Measurements from ENCODE around the gene LFNG.

Gene LFNG, protein sequence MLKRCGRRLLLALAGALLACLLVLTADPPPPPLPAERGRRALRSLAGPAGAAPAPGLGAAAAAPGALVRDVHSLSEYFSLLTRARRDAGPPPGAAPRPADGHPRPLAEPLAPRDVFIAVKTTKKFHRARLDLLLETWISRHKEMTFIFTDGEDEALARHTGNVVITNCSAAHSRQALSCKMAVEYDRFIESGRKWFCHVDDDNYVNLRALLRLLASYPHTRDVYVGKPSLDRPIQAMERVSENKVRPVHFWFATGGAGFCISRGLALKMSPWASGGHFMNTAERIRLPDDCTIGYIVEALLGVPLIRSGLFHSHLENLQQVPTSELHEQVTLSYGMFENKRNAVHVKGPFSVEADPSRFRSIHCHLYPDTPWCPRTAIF

DNA sequence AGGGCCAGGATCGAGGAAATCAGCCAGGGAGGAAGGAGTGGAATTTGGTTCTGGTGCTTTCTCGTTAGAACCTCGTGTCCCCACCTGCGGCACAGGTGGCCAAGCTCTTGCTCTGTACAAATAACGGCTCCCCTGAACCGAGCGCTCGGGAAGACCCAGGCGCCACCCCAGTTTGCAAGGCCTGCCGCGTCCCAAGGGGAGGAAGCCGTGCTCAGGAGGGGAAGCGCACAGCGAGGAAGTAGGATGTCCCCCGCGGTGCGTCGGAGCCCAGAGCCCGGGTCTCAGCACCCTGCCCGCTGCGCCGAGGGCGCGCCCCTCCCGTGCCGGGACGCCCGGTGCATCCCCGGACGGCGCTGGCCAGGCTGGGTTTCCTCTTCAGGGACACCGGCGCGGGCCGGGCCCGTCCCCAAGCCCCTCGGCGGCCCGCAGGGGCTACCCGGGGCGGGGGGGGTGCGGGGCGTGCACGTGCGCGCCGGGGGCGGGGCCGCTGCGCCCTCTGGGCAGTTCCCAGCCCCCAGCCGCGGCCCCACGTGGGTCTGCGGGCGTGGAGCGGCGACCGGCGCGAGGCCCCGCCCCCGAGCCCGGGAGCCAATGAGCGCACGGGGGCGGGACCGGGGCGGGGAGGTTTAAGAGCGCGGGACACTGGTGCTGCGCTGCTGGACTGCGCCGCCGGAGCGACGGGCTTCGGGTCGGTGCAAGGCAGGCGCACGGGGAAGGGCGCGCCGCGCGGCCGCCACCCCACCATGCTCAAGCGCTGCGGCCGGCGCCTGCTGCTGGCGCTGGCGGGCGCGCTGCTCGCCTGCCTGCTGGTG, at the start of gene LFNG:
TSS of gene LFNG (plus strand) at position 656 of the 812 bp plus-strand sequence. CDS start at position 744, 88 bp downstream.
- FAIRE-seq, result no peak

DNA sequence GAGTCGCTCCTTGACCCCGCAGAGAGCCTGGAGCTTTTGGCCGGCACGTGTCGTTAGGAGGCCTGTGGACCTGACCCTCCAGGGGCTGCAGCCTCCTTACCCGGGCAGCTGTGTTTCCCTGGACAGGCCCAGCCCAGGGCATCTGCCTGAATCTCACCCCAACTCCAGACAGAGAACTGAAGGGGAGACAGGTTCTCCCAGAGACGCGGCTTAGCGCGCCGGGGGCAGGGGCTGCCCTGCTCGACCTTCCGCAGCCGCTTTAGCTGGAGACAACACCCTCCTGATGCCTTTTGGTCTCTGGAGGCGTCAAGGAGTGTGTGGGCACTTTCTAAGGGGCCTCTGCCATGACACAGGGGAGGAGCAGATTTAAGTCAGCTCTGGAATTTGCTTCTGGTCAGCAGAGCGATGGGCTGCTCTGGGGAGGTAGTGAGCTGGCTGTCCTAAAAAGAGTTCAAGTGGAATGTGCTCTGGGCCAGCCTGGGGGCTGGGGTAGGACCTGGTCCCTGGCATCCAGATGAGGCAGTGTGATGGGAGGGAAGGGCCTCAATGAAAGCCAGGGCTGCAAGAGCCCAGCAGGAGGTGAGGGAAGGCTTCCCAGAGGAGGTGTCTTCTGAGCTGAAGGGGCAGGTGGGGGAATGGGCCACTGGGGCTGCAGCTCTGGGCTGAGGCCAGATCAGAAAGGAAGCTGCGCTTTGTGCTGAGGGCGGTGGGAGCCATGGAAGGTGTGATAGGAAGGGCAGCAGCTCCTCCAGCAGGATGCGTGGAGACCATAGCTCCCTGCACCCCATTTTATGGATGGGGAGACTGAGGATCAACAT, 49.2 kb upstream of the LFNG start:
- FAIRE-seq, result no peak

DNA sequence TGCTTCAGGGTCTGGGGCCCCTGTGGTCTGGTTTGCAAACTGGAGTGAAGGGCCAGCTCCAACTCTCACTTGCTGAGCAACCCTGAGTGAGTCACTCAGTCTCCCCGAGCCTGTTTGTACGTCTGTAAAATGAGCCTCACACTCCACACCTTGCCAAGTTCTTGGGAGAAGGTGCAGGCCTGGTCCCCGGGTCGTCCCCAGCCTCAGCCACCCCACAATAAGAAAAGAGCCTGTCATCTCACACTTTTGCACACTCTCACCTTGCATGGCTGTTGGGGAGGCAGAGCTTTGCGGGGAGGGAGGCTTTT, 48.6 kb upstream of the LFNG start:
- no peak for FAIRE-seq

DNA sequence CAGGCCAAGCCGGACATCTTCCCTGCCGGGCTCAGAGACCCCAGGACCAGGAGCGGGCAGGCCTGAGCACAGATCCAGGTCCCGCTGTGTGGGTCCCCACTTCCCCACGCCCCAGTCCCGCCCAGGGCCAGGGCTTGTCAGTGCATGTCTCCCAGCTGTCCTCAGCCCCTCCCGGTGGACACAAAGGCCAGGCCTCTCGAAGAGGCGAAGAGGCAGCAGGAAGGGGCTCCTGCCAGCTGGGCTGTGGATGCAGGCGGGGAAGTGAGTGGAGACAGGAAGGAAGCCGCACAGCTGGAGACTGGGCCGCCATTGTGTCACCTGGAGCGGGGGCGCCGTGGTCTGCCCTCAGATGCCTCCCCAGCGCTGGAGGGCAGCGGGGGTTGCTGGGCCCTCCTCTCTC, 48.2 kb upstream of the LFNG start:
- no peak for FAIRE-seq

DNA sequence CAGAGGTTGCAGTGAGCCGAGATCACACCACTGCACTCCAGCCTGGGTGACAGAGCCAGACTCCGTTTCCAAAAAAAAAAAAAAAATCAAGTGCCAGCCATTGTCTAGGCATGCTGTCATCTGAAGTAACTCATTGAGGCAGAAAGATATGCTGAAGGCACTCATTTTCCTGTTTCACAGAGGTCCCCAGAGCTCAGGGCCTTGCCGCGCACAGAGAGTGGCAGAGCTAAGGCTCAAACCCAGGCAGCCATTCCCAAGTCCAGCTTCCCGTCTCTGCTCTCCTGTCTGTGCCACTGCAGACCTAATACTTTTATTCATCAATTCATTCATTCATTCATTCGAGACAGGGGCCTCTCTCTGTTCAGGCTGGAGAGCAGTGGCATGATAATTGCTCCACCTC, 46.8 kb upstream of the LFNG start:
- no peak for FAIRE-seq

DNA sequence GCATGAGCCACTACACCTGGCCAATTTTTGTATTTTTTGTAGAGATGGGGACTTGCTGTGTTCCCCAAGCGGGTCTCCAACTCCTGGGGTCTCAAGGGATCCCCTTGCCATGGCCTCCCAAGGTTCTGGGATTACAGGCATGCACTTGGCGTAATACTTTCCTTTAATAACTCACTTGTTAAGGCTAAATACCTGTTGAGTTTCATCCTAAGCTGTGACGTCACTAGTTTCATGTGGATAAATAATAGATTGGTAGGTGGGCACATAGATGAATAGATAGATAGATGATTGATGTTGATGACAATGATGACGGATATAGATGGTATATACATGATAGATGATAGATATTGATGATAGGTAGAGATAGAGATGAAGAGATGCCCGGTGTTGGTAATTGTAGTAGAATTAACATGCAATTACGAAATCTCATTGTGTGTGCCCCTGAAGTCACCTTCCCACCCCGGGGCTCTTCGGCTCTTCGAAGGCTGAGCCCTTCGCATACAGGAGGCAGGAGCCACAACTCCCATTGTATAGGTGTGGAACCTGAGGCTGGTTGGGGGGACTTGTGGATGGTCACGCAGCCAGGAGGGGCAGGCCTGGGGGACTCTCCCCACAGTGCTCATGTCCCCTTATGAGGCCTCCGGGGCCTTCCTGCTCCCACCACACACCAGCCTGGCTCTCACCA, 45.9 kb upstream of the LFNG start:
- no peak for FAIRE-seq

DNA sequence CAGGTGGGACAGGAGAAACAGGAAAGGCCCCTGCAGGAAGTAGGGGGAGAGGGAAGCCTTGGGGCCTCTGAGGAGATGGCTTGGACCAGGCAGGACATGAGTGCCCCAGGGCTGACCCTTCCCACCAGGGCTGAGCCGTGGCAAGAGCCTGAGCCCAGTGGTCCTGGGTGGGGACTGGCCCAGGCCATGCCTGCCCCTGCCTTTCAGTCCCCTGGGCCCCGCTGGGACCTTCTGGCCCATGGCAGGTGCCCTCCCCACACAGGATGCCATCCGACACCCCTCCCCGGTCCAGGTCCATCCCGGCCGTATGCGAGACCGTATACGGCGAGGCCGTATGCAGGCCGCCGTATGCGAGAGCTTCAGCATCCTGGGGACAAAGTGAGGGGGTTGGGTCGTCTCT, 45.4 kb upstream of the LFNG start:
- no peak for FAIRE-seq

DNA sequence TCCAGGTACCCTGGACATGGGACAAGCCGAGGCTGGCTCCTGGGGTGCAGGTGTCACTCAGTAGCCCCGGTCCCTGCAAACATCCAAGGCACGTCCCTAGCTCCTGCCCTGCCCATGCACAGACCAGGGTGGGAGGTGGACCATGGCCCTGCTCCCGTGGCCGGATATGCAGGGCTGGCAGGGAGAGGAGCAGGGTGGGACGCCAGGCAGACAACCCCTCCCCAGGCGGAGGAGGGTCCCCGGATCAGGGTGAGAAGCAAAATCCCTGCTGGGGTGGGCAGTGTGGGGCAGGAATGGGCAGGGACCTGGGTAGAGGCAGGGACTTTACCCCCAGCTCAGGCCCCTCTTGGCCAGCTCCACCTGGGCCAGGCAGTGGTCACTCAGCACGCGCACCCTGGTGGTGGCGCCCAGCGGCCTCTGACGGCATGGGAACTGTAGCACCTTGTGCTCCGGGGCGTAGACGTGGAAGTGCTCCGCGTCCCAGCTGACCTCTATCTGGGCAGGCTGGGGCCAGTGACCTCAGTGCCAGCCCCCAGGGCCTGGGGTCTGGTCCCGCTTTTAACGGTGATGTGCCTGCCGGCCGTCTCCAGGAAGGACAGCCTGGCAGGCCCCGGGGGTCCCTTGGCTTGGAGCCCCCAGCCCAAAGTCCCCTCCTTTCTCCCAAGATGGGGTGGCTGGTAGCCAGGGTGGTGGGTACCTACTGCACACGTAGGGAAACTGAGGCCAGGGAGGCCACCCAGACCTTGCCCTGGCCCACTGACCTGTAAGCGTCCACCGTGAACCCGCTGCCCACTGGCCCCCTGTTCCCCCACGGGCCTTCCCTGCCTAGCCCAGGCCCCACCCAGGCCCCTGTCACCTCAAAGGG, 44.5 kb upstream of the LFNG start:
- no peak for FAIRE-seq

DNA sequence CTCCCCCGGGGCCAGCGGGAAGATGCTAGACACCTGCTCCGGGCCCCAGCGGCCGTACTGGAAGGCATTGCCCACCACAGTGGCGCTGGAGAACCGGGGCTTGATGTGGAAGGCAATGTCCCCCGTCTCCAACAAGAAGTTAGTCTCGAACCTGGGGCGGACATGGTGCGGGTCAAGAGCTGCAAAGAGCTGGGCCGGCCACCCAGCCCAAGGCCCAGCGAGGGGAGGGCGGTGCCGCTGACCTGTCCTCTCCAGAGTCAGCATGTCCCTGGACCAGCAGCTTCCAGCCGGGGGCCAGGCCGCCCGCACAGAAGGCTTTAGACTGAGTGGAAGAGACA, 43.9 kb upstream of the LFNG start:
- no peak for FAIRE-seq

DNA sequence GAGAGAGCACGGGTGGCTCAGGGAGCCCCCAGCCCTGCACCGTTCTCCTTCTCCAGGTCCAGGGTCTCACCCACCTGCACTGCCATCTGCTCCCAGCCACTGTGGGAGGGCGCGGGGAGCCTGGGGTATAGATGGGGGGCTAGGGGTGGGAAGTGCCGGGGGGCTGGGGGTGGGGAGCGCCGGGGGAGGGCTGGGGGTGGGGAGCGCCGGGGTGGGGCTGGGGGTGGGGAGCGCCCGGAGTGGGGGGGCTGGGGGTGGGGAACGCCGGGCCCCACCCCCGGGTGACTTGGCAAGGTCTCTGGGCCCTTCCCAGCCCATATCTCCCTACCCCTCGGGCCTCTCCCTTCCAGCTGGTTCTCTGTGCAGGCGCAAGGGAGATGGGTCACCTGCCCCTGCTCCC, 43.3 kb upstream of the LFNG start, which contains the start of gene GRIFIN:
TSS of gene GRIFIN (minus strand) at position 101 of the 400 bp plus-strand sequence. CDS start at position 86, 15 bp downstream.
- no peak for FAIRE-seq

DNA sequence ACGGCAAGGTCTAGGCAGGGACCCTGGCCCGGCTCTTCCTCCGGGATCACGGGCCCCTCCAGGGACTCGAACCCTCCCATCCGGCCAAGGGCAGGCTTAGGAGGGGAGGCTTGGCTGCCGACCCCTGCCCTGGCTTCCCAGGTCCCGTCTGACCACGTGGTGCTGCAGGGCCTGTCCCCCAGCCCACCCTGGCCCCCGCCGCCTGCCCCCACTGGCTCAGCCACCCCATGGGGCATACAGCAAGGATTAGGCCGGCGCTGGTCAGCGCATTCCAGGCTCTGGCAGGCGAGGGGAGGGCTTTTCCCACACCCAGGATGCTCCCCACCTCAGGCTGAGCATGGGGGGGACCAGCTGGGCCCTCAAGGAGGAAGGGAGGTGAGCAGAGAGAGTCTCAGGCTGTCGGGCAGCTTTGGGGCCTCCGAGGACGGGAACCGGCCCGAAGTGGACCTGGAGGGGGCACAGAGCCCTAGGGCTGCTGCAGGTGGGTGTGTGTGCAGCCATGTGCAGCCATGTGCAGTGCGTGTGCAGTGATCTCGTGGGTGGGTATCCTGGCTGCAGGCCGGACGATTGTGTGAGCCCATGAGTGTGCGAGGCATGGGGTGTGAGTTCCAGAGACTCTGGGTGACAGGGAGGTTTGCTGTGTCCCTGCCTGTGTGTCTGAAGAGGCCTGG, 42.7 kb upstream of the LFNG start:
- no peak for FAIRE-seq

DNA sequence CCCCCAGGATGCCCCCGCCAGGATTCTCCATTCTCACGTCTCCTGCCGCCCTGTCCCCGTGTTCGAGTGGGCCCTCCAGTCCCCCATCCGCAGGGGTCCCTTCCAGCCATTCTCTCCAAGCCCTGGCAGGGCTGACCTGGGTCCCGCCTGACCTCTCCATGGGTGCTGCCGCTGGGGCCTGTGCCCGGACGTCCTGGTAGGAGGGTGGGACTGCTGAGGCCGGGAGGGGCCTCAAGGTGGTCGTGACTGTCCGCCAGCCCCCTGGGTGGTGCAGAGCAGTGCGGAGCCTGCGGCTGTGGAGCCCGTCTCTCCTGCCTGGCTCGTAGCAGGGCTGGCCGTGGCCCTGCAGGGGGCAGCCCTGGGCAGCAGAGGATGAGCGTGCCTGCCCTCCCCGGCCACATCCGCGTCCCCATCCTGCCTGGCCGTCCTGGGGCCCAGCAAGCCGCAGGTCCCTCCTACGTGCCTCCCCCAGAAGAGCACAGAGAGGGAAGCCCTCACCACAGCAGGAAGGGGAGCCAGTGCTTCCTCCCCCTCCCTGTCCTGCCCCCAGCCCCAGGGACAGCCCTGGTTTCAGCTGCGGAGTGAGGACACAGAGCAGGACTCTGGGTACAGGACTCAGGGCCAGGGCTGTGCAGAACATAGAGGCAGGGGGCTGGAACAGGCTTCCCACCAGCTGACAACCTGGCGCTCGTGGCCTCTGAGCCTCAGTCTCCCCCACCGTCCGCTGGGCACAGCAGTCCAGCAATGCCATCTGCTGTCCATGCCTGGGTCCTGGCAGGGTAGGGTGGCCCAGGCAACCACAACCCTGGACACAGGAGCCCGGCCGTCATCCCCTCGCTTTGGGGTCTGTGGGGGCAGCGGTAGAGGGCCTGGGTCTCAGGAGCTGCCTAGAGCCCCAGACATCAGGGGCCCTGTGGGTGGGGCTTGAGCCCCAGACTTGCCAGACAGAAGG, 41.9 kb upstream of the LFNG start:
- no peak for FAIRE-seq

DNA sequence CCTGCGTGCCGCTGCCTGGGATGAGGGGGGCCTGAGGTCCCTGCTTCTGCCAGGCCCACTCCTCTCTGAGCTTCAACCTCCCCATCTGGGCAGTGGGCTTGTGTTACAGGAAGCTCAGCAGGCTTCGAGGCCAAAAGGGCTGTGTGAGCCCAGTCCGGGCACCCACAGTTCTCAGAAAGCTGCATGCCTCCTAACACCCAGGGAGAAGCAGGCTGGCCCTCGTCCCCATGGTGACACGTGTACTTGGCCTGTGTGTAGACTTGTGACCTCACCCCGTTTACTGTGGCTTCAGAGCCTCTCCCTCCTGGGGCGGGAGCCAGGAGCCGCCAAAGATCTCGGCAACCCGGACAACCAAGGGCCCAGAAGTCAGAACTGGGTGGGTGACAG, 41.2 kb upstream of the LFNG start:
- no peak for FAIRE-seq

DNA sequence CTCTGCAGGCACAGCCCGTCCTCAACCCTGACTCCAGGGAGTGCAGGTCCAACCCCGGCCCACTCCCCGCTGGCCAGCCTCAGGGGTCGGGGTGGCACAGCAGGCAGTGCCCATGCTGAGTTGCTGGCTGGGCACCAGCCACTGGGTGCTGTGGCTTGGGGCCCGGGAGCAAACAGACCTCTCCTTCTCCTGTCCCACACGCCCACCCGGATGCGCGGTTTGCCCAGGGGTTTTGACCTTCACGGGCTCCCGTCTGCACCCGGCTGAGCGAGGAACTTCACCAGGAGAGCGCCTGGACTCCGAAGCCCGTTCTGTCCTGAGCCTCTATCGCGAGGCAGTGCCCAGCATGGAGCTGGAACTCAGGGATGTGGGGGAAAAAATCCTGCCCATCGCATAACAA, 40.8 kb upstream of the LFNG start:
- FAIRE-seq, result no peak

DNA sequence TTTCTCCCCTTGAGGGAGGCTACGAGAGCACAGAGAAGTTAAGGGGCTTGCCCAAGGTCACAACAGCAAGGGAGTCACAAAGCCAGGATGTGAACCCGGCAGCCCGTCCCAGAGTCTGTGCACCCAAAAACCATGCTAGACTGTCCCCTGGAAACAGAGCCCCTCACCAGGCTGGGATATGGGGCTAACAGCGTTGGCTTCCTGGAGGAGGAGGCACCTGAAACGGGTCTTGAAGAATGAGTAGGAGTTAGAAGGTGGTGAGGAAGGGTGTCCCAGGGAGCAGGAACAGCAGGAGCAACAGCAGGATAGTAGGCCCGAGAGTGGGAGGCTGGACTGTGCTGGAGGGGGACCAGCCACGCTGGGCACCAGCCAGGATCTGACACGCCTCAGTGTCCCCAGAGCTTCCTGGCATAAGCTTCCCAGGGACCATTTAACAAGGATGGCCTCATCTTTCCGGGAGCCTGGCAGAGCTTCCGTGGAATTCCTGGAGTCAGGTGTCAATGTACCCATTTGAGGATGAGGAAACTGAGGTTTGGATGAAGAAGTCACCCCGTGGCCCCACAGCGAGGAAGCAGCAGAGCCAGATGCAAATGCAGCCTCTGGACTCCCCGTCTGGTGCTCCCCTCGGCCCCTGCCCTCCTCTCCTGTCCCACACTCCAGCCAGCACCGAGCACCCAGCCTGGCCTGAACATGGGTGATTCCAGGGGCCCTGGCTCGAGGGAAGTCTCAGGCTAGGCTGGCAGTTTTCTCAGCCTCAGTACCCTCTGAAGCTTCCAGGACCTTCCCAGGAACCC, 40.1 kb upstream of the LFNG start:
- no peak for FAIRE-seq

DNA sequence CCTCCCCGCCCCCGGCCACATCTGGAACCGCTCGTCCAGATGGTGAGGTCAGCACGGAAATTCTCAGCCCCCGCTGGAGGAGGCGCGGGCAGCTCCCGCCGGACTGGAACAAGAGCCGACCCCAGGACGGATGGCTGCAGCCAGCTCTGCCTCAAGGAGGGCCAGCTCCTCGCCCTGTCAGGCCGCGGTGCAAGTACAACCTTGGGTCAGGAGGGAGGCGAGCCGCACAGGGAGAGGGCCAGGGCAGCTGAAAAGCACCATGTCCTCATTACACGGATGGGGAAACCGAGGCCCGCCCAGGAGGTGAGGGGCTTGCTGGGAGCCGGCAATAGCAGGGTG, 39.5 kb upstream of the LFNG start:
- no peak for FAIRE-seq

DNA sequence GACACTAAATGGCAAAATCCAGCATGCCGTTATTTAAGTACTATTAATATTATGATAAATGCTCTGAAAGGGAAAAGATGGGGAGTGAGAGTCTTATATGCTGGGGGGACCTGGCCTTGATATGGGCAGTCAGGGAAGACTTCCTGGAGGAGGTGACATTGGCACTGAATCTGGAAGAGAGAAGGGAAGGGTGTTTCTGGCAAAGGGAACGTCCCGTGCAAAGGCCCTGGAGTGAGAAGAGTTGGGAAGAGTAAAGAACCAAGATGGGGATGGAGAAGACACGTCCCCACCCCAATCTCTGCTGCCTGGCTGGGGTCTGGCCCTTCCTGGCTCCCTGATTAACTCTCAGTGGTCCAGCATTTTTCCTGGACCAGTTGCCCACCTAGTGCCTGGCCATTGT, 38.4 kb upstream of the LFNG start:
- no peak for FAIRE-seq

DNA sequence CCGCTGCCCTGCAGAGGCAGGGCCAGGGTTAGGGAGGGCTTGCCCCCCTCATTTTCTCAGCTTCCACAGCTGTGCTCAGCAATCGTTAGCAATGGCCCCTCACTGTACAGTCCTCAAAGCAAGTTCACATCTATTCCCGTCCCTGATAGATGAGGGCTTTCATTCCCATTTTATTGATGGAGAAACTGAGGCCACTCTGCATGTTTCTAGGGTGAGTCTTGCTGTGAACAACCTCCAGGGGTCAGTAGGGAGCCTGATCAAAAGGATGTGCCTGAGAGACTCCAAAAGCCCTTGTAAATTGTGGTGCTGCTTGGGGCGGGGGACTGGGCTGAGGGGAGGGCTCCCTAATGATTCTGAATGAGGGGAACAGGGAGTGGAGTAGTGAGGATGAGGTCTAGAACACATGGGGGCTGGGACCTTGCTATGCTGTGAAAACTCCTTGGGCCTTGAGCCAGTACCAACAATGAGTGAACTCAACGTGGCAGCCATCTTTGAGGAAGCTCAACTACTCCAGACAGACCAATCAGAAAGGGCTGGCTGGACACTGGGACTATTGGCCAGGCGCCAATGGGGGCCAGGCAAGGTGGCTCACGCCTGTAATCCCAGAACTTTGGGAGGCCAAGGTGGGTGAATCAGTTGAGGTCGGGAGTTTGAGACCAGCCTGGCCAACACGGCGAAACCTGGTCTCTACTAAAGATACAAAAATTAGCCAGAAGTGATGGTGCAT, 36.7 kb upstream of the LFNG start:
- no peak for FAIRE-seq

DNA sequence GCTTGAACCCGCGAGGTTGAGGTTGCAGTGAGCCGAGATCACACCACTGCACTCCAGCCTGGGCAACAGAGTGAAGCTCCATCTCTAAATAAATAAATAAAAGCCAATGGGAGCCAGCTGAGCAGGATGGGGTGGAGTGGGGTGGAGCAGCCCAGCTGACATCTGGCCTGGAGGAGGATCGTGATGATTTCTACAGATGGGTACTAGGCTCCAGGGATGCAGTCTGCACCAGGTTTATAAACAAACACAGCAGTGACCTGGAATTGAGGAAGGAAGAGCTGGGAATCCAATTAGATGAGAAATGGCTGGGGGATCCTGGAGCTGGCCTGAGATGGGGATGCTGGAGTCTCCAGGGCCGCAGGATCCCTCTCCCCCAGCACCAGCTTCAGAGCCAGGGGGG, 36.1 kb upstream of the LFNG start:
- no peak for FAIRE-seq

Measured in endometrium (tissue), 2 donors.